GM21367 (cell line): ENCODE data around the gene COL6A2.

Source experiments
- ATAC-seq: cut with Tn5 transposase; IDR thresholded peaks from one replicate; pipeline ENCODE4 v1.9.1; 2021; ENCODE audit not compliant: unreplicated experiment

COL6A2 gene

DNA sequence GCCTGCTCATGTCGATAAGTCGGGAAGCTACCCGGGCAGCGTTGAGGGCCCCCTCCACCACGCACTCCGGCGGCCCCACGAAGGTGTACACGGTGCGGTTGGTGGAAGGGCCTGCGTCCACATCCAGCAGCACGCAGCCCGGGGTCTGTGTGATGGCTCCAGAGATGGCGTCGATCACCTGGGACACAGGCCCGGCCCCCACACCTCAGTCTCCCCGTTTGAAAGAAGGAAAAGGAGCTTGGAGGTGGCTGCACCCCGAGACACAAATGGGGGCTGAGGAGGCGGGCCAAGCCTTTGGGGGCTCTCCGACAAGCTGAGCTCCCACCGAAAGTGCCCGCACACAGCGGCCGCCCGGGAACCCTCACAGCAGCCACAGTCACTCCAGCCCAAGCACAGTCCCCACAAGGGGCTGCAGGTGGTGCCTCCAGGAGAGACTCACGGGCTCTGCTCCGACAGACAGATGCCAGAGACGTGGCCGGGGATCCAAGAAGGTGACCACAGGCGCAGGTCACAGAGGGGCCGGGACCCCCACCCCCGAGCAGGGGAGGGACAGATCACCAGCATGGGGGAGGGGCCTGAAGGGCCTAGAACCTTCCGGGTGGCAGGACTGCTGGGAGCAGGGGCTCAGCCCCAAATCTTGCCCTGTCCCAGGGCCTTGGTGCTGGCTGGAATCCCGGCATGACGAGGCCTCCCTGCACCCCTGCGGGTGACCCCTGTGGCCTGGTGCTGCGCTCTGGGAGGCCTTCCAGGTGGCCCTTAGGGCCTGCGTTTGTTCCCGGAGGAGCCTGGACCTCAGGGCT, 56.4 kb downstream of the COL6A2 start:
- no peak for ATAC-seq

DNA sequence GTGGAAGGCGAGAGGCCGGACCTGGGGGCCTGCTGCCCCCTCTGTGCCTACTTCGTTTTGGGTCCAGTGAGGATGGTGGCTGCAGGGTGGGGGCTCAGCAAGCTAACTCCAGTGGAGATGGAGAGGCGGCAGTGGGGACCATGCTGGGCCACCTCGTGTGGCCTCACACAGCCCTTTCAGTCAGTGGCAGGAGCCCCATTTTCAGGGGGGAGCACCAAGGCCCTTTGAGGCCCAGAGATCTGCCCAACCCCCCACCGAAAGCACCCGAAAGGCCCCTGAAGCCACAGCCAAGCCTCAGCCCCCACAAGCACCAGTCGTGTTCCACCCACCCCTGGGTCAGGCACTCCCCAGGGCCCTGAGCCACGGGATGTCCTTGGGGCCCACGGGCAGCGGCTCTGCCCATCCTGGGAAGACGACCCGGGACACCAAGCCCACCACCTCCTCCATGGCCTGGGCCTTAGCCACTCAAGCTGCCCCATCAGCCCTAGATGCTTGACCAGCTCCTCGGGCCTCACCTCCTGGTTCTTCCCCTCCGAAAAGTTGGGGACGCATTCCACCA, 57.1 kb downstream of the COL6A2 start:
- ATAC-seq: no peak

DNA sequence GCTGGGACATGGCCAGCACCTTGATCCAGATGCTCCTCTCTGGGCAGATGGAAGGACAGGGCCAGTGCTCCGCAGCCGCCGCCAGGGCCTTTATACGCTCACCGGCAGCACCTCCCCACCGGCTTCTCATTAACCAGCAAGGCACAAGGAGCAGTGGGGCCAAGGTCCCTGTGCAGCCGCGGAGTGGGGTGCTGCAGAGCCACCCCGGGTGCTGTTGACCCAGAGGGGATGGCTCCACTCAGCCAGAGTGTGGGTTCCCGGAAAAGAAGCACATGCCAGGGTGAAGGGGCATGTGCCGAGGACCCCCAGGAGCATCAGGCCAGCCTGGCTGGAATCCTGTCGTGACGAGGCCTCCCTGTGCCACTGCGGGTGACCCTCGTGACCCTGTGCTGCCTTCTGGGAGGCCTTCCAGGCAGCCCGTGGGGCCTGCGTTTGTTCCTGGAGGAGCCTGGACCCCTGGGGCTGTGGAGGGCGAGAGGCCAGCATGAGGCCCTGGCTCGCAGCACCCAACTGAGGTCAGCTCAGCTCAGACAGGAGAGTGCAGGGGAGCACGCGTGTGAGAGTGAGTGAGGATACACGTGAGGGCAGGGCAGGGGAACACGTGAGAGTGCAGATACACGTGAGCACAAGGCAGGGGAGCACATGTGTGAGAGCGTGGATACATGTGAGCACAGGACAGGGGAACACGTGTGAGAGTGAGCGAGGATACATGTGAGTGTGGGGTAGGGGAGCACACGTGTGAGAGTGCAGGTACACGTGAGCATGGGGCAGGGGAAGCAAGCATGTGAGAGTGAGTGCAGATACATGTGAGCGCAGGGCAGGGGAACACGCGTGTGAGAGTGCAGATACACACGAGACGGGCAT, 57.8 kb downstream of the COL6A2 start, which contains the start of gene FTCD:
FTCD (minus strand) TSS at position 66 of the 864 bp plus-strand sequence; CDS start at position 10, 56 bp downstream.
- no peak for ATAC-seq

DNA sequence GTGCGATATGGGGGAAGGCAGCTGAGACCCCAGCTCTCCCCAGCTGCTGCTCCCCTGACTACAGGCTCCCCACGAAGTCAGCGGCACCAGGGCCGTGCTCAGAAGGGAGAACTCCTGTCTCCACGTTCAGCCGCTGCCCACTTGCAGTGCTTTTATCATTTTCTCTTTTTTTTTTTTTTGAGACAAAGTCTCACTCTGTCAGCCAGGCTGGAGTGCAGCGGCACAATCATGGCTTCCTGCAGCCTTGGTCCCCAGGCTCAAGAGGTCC, 58.4 kb downstream of the COL6A2 start:
- ATAC-seq: no peak

DNA sequence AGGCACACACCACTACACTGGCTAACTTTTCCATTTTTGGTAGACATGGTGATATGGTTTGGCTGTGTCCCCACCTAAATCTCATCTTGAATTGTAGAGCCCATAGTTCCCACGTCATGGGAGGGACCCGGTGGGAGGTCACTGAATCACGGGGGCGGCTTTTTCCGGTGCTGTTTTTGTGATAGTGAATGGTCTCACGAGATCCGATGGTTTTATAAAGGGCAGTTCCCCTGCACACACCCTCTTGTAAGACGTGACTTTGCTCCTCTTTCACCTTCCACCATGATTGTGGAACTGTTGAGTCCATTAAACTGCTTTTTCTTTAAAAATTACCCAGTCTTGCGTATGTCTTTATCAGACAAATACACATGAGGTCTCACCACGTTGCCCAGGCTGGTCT, 58.8 kb downstream of the COL6A2 start:
- no peak for ATAC-seq

DNA sequence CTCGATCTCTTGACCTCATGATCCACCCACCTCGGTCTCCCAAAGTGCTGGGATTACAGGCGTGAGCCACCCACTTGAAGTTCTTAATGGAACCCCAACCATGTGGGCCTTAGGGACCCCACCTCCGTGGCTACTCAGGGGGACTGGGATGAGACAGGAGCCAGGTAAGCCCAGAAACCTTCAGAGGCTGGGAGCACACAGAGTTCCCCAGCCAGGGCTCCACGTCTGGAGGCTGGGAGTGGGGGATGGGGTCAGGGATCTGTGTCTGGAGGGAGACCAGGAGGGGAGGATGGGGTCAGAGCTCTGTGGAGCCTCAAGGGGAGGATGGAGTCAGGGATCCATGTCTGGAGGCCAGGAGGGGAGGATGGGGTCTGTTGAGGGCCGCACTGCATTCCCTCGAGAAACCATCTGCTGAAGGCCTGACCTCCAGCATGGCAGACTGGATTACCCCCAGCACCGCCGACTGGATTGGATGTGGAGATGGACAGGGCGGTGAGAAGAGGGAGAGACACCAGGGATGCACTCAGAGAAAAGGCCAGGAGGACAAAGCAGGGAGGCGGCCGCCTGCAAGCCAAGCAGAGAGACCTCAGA, 59.6 kb downstream of the COL6A2 start:
- ATAC-seq: no peak

DNA sequence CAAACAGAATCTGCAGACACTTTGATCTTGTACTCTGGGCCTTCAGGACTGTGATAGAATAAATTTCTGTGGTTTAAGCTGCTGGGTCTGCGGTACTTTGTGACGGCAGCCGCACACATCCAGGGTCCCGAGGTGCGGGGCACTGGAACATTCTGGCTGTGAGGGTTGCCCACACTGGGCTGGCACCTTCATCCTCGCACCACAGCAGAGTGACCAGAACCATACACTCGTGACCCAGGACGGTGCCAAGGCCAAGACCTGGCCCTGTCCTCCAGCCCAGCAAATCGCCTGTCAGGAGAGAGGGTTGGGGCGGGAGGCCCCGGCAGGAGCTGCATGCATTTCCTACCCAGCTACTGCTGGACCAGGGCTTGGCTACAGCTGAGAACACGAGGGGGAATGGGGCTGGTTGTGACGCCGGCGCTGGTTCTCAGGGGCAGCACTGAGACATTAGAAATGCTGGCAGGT, 60.1 kb downstream of the COL6A2 start:
- no peak for ATAC-seq

DNA sequence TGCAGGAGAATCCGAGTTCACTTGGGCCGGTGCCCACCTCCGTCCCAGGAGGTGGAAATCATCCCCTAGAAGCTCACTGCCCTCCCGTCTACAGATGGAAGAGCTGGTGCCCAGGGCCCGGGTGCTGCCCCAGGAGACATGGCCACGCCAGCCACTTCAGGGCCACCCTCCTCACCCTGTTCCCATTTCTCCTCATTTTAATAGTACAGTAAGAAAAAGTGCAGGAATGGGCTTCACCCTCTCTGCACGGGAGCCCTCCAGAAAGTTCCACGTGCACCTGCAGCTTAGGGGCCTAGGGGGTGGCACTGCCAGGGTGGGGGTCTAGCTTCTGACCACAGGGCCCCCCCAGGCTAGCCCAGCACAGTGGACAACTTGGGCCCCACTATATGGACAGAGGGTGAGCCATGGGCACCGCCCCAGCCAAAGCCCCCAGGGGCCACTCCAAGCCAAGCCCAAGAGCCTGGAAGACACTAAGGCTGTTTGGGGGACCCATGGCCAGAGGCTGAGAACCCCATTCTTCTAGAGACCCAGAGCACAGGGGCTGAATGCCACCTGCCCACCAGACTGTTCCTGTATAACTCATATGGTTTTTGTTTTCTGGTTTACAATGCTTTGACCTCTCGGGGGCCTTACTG, 60.9 kb downstream of the COL6A2 start:
- no peak for ATAC-seq

DNA sequence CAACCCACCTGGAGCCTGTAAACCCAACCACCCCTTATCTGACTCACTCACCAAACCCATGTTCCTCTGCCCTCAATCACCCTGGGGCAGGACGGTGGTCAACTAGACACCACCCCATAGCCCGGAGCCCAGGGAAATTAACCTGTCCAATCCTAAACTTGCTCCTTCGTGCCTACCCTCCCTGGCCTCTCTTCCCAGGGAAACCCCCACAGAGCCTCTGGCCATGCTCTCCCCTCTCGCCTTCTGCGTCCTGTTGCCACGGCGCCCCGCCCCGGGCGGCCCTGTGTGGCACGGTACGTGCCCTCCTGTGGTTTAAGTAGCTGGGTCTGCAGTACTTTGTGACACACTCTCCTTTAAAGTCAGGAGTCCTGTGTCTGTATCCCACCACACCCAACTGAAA, 61.5 kb downstream of the COL6A2 start:
- ATAC-seq: no peak

DNA sequence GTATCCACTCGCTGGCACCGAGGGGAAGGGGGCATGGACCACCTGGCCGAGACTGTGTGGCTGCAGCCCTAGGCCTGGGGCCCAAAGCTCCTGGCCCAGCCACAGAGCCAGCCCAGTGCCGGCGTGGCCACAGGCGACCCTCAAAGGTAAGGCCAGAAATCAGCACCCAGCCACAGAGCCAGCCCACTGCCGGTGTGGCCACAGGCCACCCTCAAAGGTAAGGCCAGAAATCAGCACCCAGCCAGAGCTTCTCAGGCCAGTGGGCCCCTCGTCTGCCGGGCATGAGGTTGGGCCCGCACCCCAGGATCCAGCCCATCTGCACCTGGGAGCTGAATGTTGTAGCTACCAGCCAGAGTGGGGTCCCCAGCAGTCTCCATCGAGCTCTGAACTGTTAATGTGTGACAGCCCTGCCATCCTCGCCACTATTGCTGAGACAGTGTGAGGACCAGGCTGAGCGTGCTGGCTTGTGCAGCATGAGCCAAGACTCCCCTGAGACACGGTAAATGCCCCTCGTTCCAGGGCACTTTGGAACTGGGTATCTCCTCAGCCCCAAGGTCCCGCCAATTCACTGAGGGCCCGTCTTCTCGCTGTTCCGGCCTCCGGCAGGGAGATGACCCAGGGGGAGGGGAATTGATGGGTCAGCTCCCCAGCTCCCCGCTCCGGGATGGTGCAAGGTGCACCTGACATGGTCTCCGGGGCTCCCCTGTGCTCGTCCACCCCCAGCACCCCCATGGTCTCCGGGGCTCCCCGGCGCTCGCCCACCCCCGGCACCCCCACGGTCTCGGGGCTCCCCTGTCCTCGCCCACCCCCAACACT, 62.1 kb downstream of the COL6A2 start:
- no peak for ATAC-seq

DNA sequence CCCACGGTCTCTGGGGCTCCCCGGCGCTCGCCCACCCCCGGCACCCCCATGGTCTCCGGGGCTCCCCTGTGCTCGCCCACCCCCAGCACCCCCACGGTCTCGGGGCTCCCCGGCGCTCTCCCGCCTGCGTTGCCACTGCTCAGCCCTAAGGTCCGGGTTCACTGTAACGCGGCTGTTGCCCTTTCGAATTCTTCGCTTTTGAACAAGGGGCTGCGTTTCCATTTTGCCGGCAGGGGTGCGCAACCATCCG, 62.7 kb downstream of the COL6A2 start:
- no peak for ATAC-seq

DNA sequence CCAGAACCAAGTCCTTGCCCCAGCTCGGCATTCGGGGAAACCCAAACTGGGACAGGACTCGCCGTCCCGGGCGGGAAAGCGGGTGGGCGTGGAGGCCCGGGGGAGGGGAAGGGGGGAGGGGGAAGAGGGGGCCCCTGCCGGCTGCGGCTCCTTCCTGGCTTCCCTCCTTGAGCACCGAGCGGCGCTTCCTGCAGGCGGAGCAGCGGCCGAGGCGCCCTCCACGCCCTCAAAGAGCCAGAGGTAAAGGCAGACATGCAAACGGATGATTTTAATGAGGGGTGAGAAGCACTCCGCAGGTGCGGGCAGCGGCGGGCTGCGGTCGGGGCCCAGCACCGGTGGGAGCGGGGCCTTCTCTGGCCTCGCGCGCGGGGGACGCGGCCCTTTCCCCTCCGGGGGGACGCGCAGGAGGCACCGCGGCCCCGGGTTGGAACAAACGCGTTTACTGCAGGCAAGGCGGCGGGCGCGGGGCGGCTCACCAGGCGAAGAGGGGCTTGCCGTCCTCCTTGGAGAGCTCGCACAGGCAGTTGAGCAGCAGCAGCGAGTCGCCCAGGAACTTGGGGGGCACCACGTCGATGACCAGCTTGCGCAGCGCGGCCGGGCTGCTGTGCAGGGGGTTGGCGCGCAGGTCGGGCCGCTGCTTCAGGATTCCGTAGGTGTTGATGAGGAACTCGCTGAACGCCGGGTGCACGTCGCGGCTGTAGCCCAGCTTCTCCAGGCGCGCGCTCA, 63.2 kb downstream of the COL6A2 start:
- no peak for ATAC-seq

DNA sequence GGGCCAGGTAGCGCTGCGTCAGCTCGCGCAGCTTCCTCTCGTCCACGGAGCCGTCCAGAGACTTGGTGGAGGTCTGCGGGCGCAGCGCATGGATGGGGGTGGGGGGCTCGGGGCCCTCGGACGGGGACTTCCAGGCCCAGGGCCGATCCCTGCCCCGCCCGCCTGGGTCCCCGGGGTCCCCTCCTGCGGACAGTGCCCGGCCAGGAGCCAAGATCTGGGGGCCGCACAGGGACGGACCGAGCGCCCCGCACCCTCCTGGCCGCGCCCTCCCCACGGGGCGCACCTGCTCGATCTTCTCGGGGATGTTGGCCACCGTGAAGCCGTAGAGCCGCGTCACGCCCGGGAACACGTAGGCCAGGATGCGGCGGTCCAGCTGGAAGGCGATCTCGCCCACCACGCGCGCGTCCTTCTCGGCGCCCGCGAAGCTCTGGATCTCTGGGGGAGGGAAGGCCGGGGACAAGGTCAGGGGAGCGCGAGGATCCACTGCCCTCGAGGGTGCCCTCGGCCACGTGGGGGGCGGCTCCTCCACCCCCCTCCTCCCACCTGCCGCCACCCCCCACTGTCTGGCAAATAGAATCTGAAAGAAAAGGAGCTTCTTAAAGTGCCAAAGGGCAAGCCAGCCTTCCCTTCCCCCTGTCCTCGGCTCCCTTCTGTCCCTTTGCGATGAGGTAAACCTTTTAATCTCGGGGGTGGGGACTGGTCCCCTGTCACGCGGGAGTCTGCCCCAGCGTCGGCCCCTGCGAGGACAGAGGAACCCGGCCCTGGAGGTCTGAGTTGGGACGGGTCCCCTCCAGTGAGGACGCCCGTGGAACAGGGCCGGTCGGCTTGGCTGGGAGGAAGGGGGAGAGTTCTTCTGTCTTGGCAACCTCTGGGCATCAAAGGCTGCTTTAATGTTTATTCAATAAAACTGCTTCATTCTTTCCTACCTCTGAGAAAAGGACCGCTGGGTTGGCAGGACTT, 64.0 kb downstream of the COL6A2 start:
- no peak for ATAC-seq

DNA sequence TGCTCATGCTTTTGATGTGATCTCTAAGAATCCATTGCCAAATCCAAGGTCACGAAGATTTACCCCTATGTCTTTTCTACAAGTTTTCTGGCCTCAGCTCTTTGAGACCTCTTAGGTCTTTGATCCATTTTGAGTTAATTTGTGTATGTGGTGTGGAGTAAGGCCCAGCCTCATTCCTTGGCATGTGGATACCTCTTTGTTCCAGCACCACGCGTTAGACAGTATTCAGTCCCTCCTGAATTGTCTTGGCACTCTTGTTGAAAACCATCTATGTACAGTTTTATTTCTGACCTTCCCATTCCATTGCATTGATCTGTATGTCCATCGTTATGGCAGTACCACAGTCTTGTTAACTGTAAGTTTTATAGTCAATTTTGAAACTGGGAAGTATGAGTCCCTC, 65.5 kb downstream of the COL6A2 start:
- no peak for ATAC-seq

DNA sequence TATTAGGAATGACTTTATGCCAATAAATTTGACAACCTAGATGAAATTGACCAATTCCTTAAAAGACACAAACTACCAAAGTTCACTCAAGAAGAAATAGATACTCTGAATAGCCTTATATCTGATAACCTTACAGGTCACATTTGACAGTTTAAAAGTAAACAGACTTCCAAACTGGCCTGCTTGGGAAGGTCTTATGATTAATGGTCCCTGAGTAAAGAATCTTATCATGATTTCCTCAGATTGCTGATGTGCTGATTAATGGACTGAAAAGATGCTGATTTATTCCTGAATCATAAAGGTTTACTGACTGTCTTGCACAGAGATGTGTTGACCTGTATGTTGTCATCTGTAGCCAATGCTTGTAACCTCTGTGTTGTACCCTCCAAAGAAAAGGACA, 67.2 kb downstream of the COL6A2 start:
- ATAC-seq: no peak

DNA sequence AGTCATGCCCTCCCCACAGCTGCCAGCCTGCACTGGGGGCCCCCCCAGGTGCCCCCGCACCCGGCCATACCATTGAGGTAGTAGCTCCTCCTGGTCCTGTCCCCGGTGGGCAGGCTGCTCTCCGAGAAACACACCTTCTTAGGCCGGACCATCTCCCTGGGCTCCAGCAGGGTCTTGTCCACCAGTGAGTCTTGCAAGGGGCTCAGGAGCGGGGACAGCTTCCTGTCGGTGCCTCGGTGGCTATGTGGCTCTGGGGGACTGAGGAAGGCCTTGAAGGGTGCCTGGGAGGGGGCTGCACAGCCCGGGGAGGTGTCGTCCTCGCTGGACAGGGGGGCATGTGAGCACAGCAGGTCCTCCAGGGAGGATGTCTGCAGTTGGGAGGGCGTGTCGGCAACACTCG, 70.3 kb downstream of the COL6A2 start:
- no peak for ATAC-seq

DNA sequence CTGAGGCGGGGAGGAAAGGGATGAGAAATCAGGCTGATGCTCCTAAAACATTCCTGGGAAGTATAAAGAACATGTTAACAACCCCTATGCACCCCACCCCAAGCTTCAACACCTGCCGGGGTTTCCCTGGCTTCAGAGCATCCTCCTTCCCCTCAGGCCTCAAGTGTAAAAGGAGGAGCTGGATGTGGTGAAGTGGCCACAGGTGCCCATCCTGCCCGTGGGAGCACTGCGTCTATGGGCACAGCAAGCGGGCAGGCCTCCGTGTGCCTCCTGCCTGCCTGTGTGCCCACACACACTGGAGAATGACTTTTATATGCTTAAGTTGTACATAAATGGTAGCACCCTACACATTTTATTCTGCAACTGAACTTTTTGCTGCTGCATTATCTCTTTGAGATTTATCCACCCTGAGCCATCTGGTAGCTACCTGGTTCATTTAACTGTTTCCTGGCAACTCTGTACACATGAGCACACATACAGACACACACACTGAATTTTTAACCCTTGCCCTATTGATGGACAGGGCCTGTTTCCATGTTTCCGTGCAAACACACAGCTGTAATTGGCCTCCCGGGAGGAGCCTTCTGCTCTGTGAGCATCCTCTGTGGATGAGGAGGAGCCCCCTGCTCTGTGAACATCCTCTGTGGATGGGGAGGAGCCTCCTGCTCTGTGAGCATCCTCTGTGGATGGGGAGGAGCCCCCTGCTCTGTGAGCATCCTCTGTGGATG, 70.9 kb downstream of the COL6A2 start:
- ATAC-seq: no peak
